ENCODE data around the gene PREX1. TPM values are rescaled to one million over a fixed set of nuclear protein-coding genes. Genes with fewer than 3 reads are reported as not detected.

The PREX1 gene
- total RNA-seq, 1 experiment from 2014 or later = 20.0 TPM

- intact Hi-C loops (cut with micrococcal nuclease; ENCODE audit: unreplicated experiment) = no loop called here
- no peaks in the 10 kb centered on the region for H3K9me3 ChIP-seq (ENCODE audit: control insufficient read depth, insufficient read depth, low read depth, low read length)
- H3K4me3 ChIP-seq (ENCODE audit: low read depth in 2 of 2, low read length in 2 of 2) = no peak overlapping the region
- no peaks in the 10 kb centered on the region for H3K4me1 ChIP-seq (ENCODE audit: control insufficient read depth, insufficient read depth, low read length)
- no peak for TF ChIP-seq SIN3A (IDR thresholded peaks at IDR 0.05; ENCODE audit: borderline replicate concordance, insufficient read depth, low read depth, low read length)
- no peak for TF ChIP-seq TCF7L2 (IDR thresholded peaks at IDR 0.05; ENCODE audit: low read depth, low read length)
- TF ChIP-seq CTCF (IDR thresholded peaks at IDR 0.05) = no peak
- ATAC-seq = no peak
- ChIA-PET CTCF (no interaction called here), POLR2A (no interaction called here)
- BruUV-seq (replicated peaks) = no TSS peak
- no peak for DNase-seq (ENCODE audit: low read depth, low spot score)
- H3K36me3 ChIP-seq (ENCODE audit: control insufficient read depth, insufficient read depth, low read length) = no peaks in the 10 kb centered on the region
- in situ Hi-C loops (cut with HindIII; ENCODE audit: low pct_unique_long_range_greater_than_20kb, low sequenced_read_pairs) = no loop called here
- no peaks in the 10 kb centered on the region for H3K27me3 ChIP-seq (ENCODE audit: control insufficient read depth, insufficient read depth, low read length)
- no peak overlapping the region for H3K27ac ChIP-seq (ENCODE audit: low read length)
These were observed 42.5 kb downstream of the PREX1 start for GRCh38 chr20:48785256-48785655.

- H3K4me1 ChIP-seq (ENCODE audit: control insufficient read depth, insufficient read depth, low read length) = no peaks in the 10 kb centered on the region
- no TSS peak for BruUV-seq (replicated peaks)
- no peaks in the 10 kb centered on the region for H3K36me3 ChIP-seq (ENCODE audit: control insufficient read depth, insufficient read depth, low read length)
- ChIA-PET CTCF (no interaction called here), POLR2A (interaction anchor here (0.7 kb wide), 2 partner anchors 25 to 748 kb away, joined by 4 to 5 read pairs; no protein-coding TSS in a partner anchor)
- no peaks in the 10 kb centered on the region for H3K27me3 ChIP-seq (ENCODE audit: control insufficient read depth, insufficient read depth, low read length)
- no peak overlapping the region for H3K27ac ChIP-seq (ENCODE audit: low read length)
- H3K4me3 ChIP-seq (ENCODE audit: low read depth in 2 of 2, low read length in 2 of 2) = no peak overlapping the region
- intact Hi-C loops (cut with micrococcal nuclease; ENCODE audit: unreplicated experiment) (no loop called here), in situ Hi-C loops (cut with HindIII; ENCODE audit: low pct_unique_long_range_greater_than_20kb, low sequenced_read_pairs) (no loop called here)
- H3K9me3 ChIP-seq (ENCODE audit: control insufficient read depth, insufficient read depth, low read depth, low read length) = peaks cover 5% of the 10 kb centered on the region; the same call in 1 of the 2 replicates
- no peak for ATAC-seq
- DNase-seq (ENCODE audit: low read depth, low spot score) = no peak
- TF ChIP-seq TCF7L2 (IDR thresholded peaks at IDR 0.05; ENCODE audit: low read depth, low read length) = no peak
- TF ChIP-seq POLR2AphosphoS5 (IDR thresholded peaks at IDR 0.05; ENCODE audit: low read depth, low read length) = no peak
- TF ChIP-seq CTCF (IDR thresholded peaks at IDR 0.05) = no peak
- TF ChIP-seq REST (IDR thresholded peaks at IDR 0.05; ENCODE audit: insufficient read depth in 1 of 2, low read depth in 2 of 2, low read length in 1 of 2) = no peak
- TF ChIP-seq SIN3A (IDR thresholded peaks at IDR 0.05; ENCODE audit: borderline replicate concordance, insufficient read depth, low read depth, low read length) = no peak
These were observed 43.5 kb downstream of the PREX1 start for GRCh38 chr20:48784273-48784641.

Data from Panc1 (cell line).